Measurements from ENCODE around the gene CAP2.
"Not testable (repeated sequence)": the region's sequence is repeated elsewhere in the genome, so short reads cannot be mapped to it uniquely, and the experiment has no call there.

The CAP2 gene

GRCh38 chr6:17506531-17506930 is 113.1 kb downstream of the CAP2 start:
- DNase-seq, result no peak

GRCh38 chr6:17506962-17507361 is 113.6 kb downstream of the CAP2 start:
- no peak for DNase-seq

GRCh38 chr6:17511084-17511483 is 117.7 kb downstream of the CAP2 start:
- DNase-seq, result no peak

GRCh38 chr6:17511580-17511979 is 118.2 kb downstream of the CAP2 start:
- DNase-seq, result no peak

GRCh38 chr6:17519120-17519519 is 125.7 kb downstream of the CAP2 start:
- DNase-seq, result no peak

- no peak for DNase-seq
Measured at GRCh38 chr6:17525637-17526036, 132.2 kb downstream of the CAP2 start.

GRCh38 chr6:17527076-17527475 is 133.7 kb downstream of the CAP2 start:
- no peak for DNase-seq

GRCh38 chr6:17530321-17530835 is 137.0 kb downstream of the CAP2 start:
- DNase-seq, result no peak

GRCh38 chr6:17536586-17536985 is 143.2 kb downstream of the CAP2 start:
- no peak for DNase-seq

GRCh38 chr6:17542243-17542642 is 148.8 kb downstream of the CAP2 start:
- peak; percentile 62 for DNase-seq

GRCh38 chr6:17545681-17546080 is 152.3 kb downstream of the CAP2 start:
- not testable (repeated sequence) for DNase-seq

GRCh38 chr6:17551383-17551958 is 158.1 kb downstream of the CAP2 start:
- no peak for DNase-seq

GRCh38 chr6:17552861-17553260 is 159.5 kb downstream of the CAP2 start:
- DNase-seq, result no peak

- DNase-seq, result no peak
Measured at GRCh38 chr6:17556014-17556413, 162.6 kb downstream of the CAP2 start.

- DNase-seq, result no peak
Measured at GRCh38 chr6:17562636-17563035, 169.2 kb downstream of the CAP2 start.

GRCh38 chr6:17565399-17565798 is 172.0 kb downstream of the CAP2 start:
- DNase-seq, result peak; percentile 7

- no peak for DNase-seq
Measured at GRCh38 chr6:17574866-17575560, 181.6 kb downstream of the CAP2 start.

GRCh38 chr6:17577059-17577458 is 183.7 kb downstream of the CAP2 start:
- no peak for DNase-seq

- peak; percentile 74 for DNase-seq
Measured at GRCh38 chr6:17580518-17581048, 187.2 kb downstream of the CAP2 start.

- peak; percentile 18 for DNase-seq
Measured at GRCh38 chr6:17581282-17581681, 187.9 kb downstream of the CAP2 start.

GRCh38 chr6:17583811-17584210 is 190.4 kb downstream of the CAP2 start:
- DNase-seq, result peak; percentile 55

- DNase-seq, result peak; percentile 84
Measured at GRCh38 chr6:17584241-17584803, 190.9 kb downstream of the CAP2 start.

- DNase-seq, result peak; percentile 68
Measured at GRCh38 chr6:17585766-17586490, 192.5 kb downstream of the CAP2 start.
